GM21576 (cell line): ENCODE data around the gene SYNRG.
"Not testable (repeated sequence)": the region's sequence is repeated elsewhere in the genome, so short reads cannot be mapped to it uniquely, and the experiment has no call there.

Source experiments
- ATAC-seq: cut with Tn5 transposase; IDR thresholded peaks from one replicate; pipeline ENCODE4 v1.9.1; 2021; ENCODE audit warnings: mild to moderate bottlenecking, moderate library complexity; ENCODE audit not compliant: unreplicated experiment

Gene SYNRG

GRCh38 chr17:37541880-37542660 is 67.1 kb downstream of the SYNRG start:
- ATAC-seq: no peak

- ATAC-seq: no peak
Observed at GRCh38 chr17:37538981-37539659, 70.1 kb downstream of the SYNRG start.

GRCh38 chr17:37535906-37536305 is 73.3 kb downstream of the SYNRG start:
- no peak for ATAC-seq

GRCh38 chr17:37532756-37533155 is 76.5 kb downstream of the SYNRG start:
- ATAC-seq: no peak

GRCh38 chr17:37530420-37530819 is 78.8 kb downstream of the SYNRG start:
- no peak for ATAC-seq

GRCh38 chr17:37527249-37527851 is 81.9 kb downstream of the SYNRG start:
- no peak for ATAC-seq

GRCh38 chr17:37523715-37524219 is 85.5 kb downstream of the SYNRG start:
- no peak for ATAC-seq

- ATAC-seq: no peak
Observed at GRCh38 chr17:37521821-37522220, 87.4 kb downstream of the SYNRG start.

GRCh38 chr17:37520174-37520573 is 89.0 kb downstream of the SYNRG start:
- ATAC-seq: no peak

- ATAC-seq: no peak
Observed at GRCh38 chr17:37519251-37519985, 89.8 kb downstream of the SYNRG start.

- no peak for ATAC-seq
Observed at GRCh38 chr17:37518826-37519225, 90.4 kb downstream of the SYNRG start.

- ATAC-seq: no peak
Observed at GRCh38 chr17:37517881-37518280, 91.3 kb downstream of the SYNRG start.

GRCh38 chr17:37516127-37516571 is 93.1 kb downstream of the SYNRG start:
- ATAC-seq: no peak

GRCh38 chr17:37513711-37514110 is 95.5 kb downstream of the SYNRG start:
- no peak for ATAC-seq

- ATAC-seq: no peak
Observed at GRCh38 chr17:37512442-37513068, 96.7 kb downstream of the SYNRG start.

GRCh38 chr17:37511642-37512041 is 97.6 kb downstream of the SYNRG start:
- not testable (repeated sequence) for ATAC-seq

GRCh38 chr17:37510056-37510455 is 99.2 kb downstream of the SYNRG start:
- no peak for ATAC-seq

GRCh38 chr17:37507111-37507510 is 102.1 kb downstream of the SYNRG start:
- no peak for ATAC-seq

- ATAC-seq: no peak
Observed at GRCh38 chr17:37506678-37507077, 102.5 kb downstream of the SYNRG start.

- ATAC-seq: no peak
Observed at GRCh38 chr17:37505333-37505732, 103.9 kb downstream of the SYNRG start.

- no peak for ATAC-seq
Observed at GRCh38 chr17:37503148-37503547, 106.1 kb downstream of the SYNRG start.
